HepG2 (cell line): ENCODE data around the gene CLASP1. TPM values are rescaled to one million over a fixed set of nuclear protein-coding genes. Genes with fewer than 3 reads are reported as not detected.

Source experiments
- ATAC-seq: fragments of 200-7000 bp; cut with Tn5 transposase; 3 replicates; pipeline ENCODE4 v1.9.1; 2020; ENCODE audit warnings: mild to moderate bottlenecking, moderate library complexity
- BruUV-seq: library from RNA; stranded (reverse); fragments of 400-500 nt; replicated peaks from 2 replicates; lab custom pipeline; 2021; lab: Mats Ljungman, UMichigan
- CTCF ChIA-PET: fragments of 300-600 bp; formaldehyde crosslinking; extraction: SDS; loops from one replicate; lab custom pipeline; 2021; ENCODE audit warnings: low total read pairs, inconsistent platforms, low intra/inter-chr PET ratio; lab: Yijun Ruan, JAX
- POLR2A ChIA-PET: fragments of 350-600 bp; sonication (Branson Sonifier 250); formaldehyde crosslinking; loops from one replicate; lab custom pipeline; 2020; ENCODE audit warnings: antibody characterized with exemption, inconsistent platforms; lab: Yijun Ruan, JAX
- DNase-seq: peaks from one replicate; pipeline ENCODE4 v3.0.0-alpha.2; 2015; ENCODE audit warnings: low spot score
- FAIRE-seq: peaks from 3 replicates; lab custom pipeline; 2011; peaks lifted over from hg19 to GRCh38; lab: Jason Lieb, UNC
- H2AFZ ChIP-seq: one replicate; pipeline ENCODE4 v1.6.1; 2011; ENCODE audit warnings: low read length, inconsistent platforms
- H3K27ac ChIP-seq: fragments of 300-600 bp; 3 replicates; pipeline ENCODE4 v1.8.0; 2011; ENCODE audit warnings: mixed run types, mild to moderate bottlenecking, mixed read lengths, low read length, inconsistent platforms; ENCODE audit not compliant: insufficient read depth; ENCODE audit errors: extremely low read length
- H3K27me3 ChIP-seq, 2 experiments: fragments of 200-600 bp in 1 of 2; 2 replicates in 1 of 2; 3 replicates in 1 of 2; pipeline versions ENCODE4 v1.6.0 to v1.8.0; 2011; ENCODE audit warnings: low read length in 2 of 2, mild to moderate bottlenecking in 2 of 2, moderate library complexity in 2 of 2, inconsistent platforms in 1 of 2; ENCODE audit not compliant: insufficient read depth in 2 of 2, control insufficient read depth in 1 of 2
- H3K36me3 ChIP-seq, 2 experiments: fragments of 200-600 bp in 1 of 2; replicated peaks in 1 of 2; 2 replicates in 1 of 2; 3 replicates in 1 of 2; pipeline versions ENCODE4 v1.5.1 to v1.8.0; 2011; ENCODE audit warnings: low read length in 2 of 2, inconsistent platforms in 1 of 2; ENCODE audit not compliant: insufficient read depth in 2 of 2, control insufficient read depth in 1 of 2
- H3K4me1 ChIP-seq: 2 replicates; pipeline ENCODE4 v1.5.1; 2012; ENCODE audit warnings: low read length, inconsistent platforms; ENCODE audit not compliant: insufficient read depth
- H3K4me2 ChIP-seq: 2 replicates; pipeline ENCODE4 v1.6.0; 2011; ENCODE audit warnings: low read depth, low read length, inconsistent platforms
- H3K4me3 ChIP-seq, 3 experiments: fragments of 200-600 bp in 1 of 3; sonication (generic), shearing (Covaris generic) in 1 of 3; replicated peaks in 1 of 3; 2 replicates each; pipeline ENCODE4 v1.5.1; 2011 to 2016; ENCODE audit warnings: low read length in 3 of 3, inconsistent platforms in 2 of 3, low read depth in 2 of 3, mild to moderate bottlenecking in 2 of 3, control low read depth in 1 of 3, mixed read lengths in 1 of 3; ENCODE audit not compliant: insufficient read depth in 1 of 3
- H3K79me2 ChIP-seq: one replicate; pipeline ENCODE4 v1.6.1; 2011; ENCODE audit warnings: low read length, inconsistent platforms; ENCODE audit not compliant: insufficient read depth
- H3K9ac ChIP-seq: 2 replicates; pipeline ENCODE4 v1.6.0; 2011; ENCODE audit warnings: mild to moderate bottlenecking, low read depth, low read length, inconsistent platforms; ENCODE audit not compliant: insufficient read depth
- H3K9me3 ChIP-seq: 2 replicates; pipeline ENCODE4 v1.5.1; 2012; ENCODE audit warnings: mild to moderate bottlenecking, low read length
- H4K20me1 ChIP-seq: 2 replicates; pipeline ENCODE4 v1.6.0; 2011; ENCODE audit warnings: inconsistent platforms, mild to moderate bottlenecking, low read length, moderate library complexity; ENCODE audit not compliant: insufficient read depth
- BORCS8-MEF2B ChIP-seq: sonication (generic); formaldehyde crosslinking; IDR thresholded peaks from 2 replicates; pipeline ENCODE4 v1.8.0; 2022; ENCODE audit warnings: mild to moderate bottlenecking, missing genetic modification reagents
- DMAP1 ChIP-seq: IDR thresholded peaks from 2 replicates; pipeline ENCODE4 v1.6.1; 2016
- FOXM1 ChIP-seq: sonication (generic); formaldehyde crosslinking; IDR thresholded peaks from 2 replicates; pipeline ENCODE4 v1.5.0; 2020; ENCODE audit warnings: missing genetic modification reagents
- HNF4G ChIP-seq, 2 experiments: sonication (generic) in 1 of 2; formaldehyde crosslinking in 1 of 2; IDR thresholded peaks; 2 replicates each; pipeline versions ENCODE4 v1.4.0 to v1.6.1; 2011 to 2020; ENCODE audit warnings: borderline replicate concordance in 2 of 2, low read depth in 2 of 2, mild to moderate bottlenecking in 2 of 2, low read length in 1 of 2, missing genetic modification reagents in 1 of 2, moderate library complexity in 1 of 2
- KDM5A ChIP-seq: fragments of 200-600 bp; sonication (generic); IDR thresholded peaks from 2 replicates; pipeline ENCODE4 v1.7.0; 2018; ENCODE audit warnings: antibody characterized with exemption, mild to moderate bottlenecking, low read length, borderline replicate concordance
- MBNL3 ChIP-seq: fragments of 250-450 bp; sonication (Bioruptor Pico); conservative IDR thresholded peaks from 2 replicates; pipeline ENCODE4 v1.8.0; 2022; ENCODE audit warnings: mild to moderate bottlenecking, inconsistent platforms
- MTF1 ChIP-seq: sonication (generic); formaldehyde crosslinking; IDR thresholded peaks from 2 replicates; pipeline ENCODE4 v1.5.0; 2020; ENCODE audit warnings: missing genetic modification reagents
- NFRKB ChIP-seq: fragments of 450-650 bp; IDR thresholded peaks from 2 replicates; pipeline ENCODE4 v1.6.1; 2017
- RFX1 ChIP-seq: fragments of 450-650 bp; IDR thresholded peaks from 2 replicates; pipeline ENCODE4 v1.6.1; 2017
- SMAD9 ChIP-seq: sonication (generic); formaldehyde crosslinking; IDR thresholded peaks from 2 replicates; pipeline ENCODE4 v1.5.1; 2020; ENCODE audit warnings: mild to moderate bottlenecking, missing genetic modification reagents
- SMARCC2 ChIP-seq: fragments of 450-650 bp; IDR thresholded peaks from 2 replicates; pipeline ENCODE4 v1.6.1; 2017; ENCODE audit warnings: antibody characterized with exemption, mild to moderate bottlenecking
- SNAI1 ChIP-seq: sonication (generic); formaldehyde crosslinking; IDR thresholded peaks from 2 replicates; pipeline ENCODE4 v1.5.0; 2020; ENCODE audit warnings: mild to moderate bottlenecking, missing genetic modification reagents, borderline replicate concordance
- TGIF2 ChIP-seq: IDR thresholded peaks from 2 replicates; pipeline ENCODE4 v1.6.1; 2016; ENCODE audit warnings: control low read depth, missing compliant biosample characterization
- ZNF235 ChIP-seq: sonication (generic); formaldehyde crosslinking; IDR thresholded peaks from 2 replicates; pipeline ENCODE4 v1.8.1; 2023; ENCODE audit warnings: mild to moderate bottlenecking, missing genetic modification reagents, borderline replicate concordance
- ZNF350 ChIP-seq: sonication (generic); formaldehyde crosslinking; IDR thresholded peaks from 2 replicates; pipeline ENCODE4 v1.4.0; 2020; ENCODE audit warnings: mild to moderate bottlenecking, low read depth, missing genetic modification reagents, borderline replicate concordance
- ZNF556 ChIP-seq: sonication (generic); formaldehyde crosslinking; IDR thresholded peaks from 2 replicates; pipeline ENCODE4 v1.4.0; 2020; ENCODE audit warnings: mild to moderate bottlenecking, missing genetic modification reagents, borderline replicate concordance
- ZNF644 ChIP-seq: IDR thresholded peaks from 2 replicates; pipeline ENCODE4 v1.6.1; 2016; ENCODE audit warnings: low read depth
- in situ Hi-C: cut with HindIII; loops from 2 replicates; pipeline ENCODE4 v1.10.0; 2017; ENCODE audit warnings: low pct_unique_long_range_greater_than_20kb; ENCODE audit not compliant: extremely low pct_ligation_motif_present
- intact Hi-C: fragments of 100-400 bp; cut with micrococcal nuclease; formaldehyde crosslinking; loops from one replicate; pipeline ENCODE4 v1.10.0; 2022; ENCODE audit not compliant: unreplicated experiment
- polyA plus RNA-seq, 8 experiments: library from polyadenylated mRNA; depleted of rRNA in 3 of 8; stranded (reverse) in 7 of 8; unstranded in 1 of 8; fragments of >200 nt; fragmentation: Illumina TruSeq in 4 of 8; extraction: Trizol in 4 of 8; gene quantifications; 2 replicates each; pipeline versions ENCODE4 v1.2.1 to v1.2.3, GENCODE V29; 2011 to 2016; ENCODE audit warnings: low read depth in 4 of 8, missing spikeins in 1 of 8, mixed read lengths in 1 of 8; ENCODE audit not compliant: insufficient read depth in 1 of 8
- total RNA-seq, 5 experiments: library from RNA; depleted of rRNA; stranded (reverse); fragments of >200 nt; fragmentation: Illumina TruSeq; extraction: Trizol; gene quantifications; 2 replicates each; pipeline ENCODE4 v1.2.3, GENCODE V29; 2016; ENCODE audit warnings: low read depth in 1 of 5
- TF ChIP-seq, protein P1 (sequence below): sonication (generic); formaldehyde crosslinking; IDR thresholded peaks from 2 replicates; pipeline ENCODE4 v1.8.0; 2022; ENCODE audit warnings: missing genetic modification reagents, mild to moderate bottlenecking, moderate library complexity, borderline replicate concordance
- TF ChIP-seq, protein P2 (sequence below): sonication (generic); formaldehyde crosslinking; IDR thresholded peaks from 2 replicates; pipeline ENCODE4 v1.8.0; 2022; ENCODE audit warnings: missing genetic modification reagents, low read depth, mild to moderate bottlenecking, borderline replicate concordance
- TF ChIP-seq, protein P3 (sequence below): sonication (generic); formaldehyde crosslinking; IDR thresholded peaks from 2 replicates; pipeline ENCODE4 v1.4.0; 2020; ENCODE audit warnings: low read depth, mild to moderate bottlenecking, missing genetic modification reagents

The CLASP1 gene
- total and polyA plus RNA-seq, 2 of the 13 experiments (the other 11 are each of a cell fraction or from before 2014, with no cell fraction given) = 11.7 to 47.9 TPM

DNA sequence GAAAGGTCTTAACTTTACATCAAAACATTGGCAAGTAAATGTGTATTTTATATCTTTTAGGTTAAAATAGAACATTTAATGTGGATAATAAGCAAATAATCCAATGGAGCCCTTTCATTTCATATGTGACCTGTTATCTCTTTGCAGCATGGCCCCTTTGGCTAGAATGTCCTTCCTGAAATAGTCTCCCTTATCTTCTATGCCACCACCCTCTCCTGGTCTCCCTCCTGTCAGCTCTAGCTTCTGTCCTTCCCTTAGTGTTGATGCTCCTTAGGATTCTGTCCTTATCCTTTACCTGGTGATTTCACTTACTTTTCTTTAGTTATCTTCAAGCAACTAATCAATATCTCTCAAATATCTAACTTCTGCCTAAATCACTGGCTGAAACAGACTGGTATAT, 277.2 kb downstream of the CLASP1 start:
- Histone ChIP-seq H3K27ac (no peak overlapping the region), H3K27me3 (no peaks in the 10 kb centered on the region), H3K4me2 (no peak overlapping the region), H2AFZ (no peak overlapping the region), H3K4me3 (no peak overlapping the region), H3K36me3 (peaks cover 19 to 45% of the 10 kb centered on the region in 2 experiments), H3K9me3 (no peaks in the 10 kb centered on the region), H3K9ac (no peak overlapping the region), H3K4me1 (peaks cover 17% of the 10 kb centered on the region), H3K79me2 (no peaks in the 10 kb centered on the region), H4K20me1 (no peaks in the 10 kb centered on the region)
- in situ Hi-C loops = no loop called here
- no TSS peak for BruUV-seq
- ChIA-PET POLR2A (no interaction called here), CTCF (no interaction called here)
- FAIRE-seq (no peak), DNase-seq (no peak), ATAC-seq (no peak)
- intact Hi-C loops = no loop called here
- TF ChIP-seq ZNF644 = no peak
- TF ChIP-seq, protein P1, sequence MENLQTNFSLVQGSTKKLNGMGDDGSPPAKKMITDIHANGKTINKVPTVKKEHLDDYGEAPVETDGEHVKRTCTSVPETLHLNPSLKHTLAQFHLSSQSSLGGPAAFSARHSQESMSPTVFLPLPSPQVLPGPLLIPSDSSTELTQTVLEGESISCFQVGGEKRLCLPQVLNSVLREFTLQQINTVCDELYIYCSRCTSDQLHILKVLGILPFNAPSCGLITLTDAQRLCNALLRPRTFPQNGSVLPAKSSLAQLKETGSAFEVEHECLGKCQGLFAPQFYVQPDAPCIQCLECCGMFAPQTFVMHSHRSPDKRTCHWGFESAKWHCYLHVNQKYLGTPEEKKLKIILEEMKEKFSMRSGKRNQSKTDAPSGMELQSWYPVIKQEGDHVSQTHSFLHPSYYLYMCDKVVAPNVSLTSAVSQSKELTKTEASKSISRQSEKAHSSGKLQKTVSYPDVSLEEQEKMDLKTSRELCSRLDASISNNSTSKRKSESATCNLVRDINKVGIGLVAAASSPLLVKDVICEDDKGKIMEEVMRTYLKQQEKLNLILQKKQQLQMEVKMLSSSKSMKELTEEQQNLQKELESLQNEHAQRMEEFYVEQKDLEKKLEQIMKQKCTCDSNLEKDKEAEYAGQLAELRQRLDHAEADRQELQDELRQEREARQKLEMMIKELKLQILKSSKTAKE (CRISPR knock-in tag) = no peak
- no peak for TF ChIP-seq MTF1 (CRISPR knock-in tag)
- TF ChIP-seq ZNF350 (CRISPR knock-in tag) = no peak
- TF ChIP-seq, protein P2, sequence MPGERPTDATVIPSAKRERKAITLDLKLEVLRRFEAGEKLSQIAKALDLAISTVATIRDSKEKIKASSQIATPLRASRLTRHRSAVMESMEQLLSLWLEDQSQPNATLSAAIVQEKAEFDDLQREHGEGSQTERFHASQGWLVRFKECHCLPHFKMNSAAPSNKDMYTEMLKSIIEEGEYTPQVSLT (CRISPR knock-in tag) = no peak
- TF ChIP-seq ZNF556 (CRISPR knock-in tag) = no peak
- no peak for TF ChIP-seq FOXM1
- TF ChIP-seq SNAI1 (CRISPR knock-in tag) = no peak
- TF ChIP-seq KDM5A = no peak
- TF ChIP-seq DMAP1 (CRISPR knock-in tag) = no peak
- TF ChIP-seq SMARCC2 = no peak
- no peak for TF ChIP-seq BORCS8-MEF2B (CRISPR knock-in tag)
- TF ChIP-seq SMAD9 = no peak
- TF ChIP-seq MBNL3 = no peak
- TF ChIP-seq HNF4G (IDR thresholded peaks at IDR 0.05; ENCODE audit: borderline replicate concordance, low read depth, low read length) = no peak
- TF ChIP-seq HNF4G (CRISPR knock-in tag; IDR thresholded peaks at IDR 0.05; ENCODE audit: borderline replicate concordance, low read depth) = no peak
- TF ChIP-seq, protein P3, sequence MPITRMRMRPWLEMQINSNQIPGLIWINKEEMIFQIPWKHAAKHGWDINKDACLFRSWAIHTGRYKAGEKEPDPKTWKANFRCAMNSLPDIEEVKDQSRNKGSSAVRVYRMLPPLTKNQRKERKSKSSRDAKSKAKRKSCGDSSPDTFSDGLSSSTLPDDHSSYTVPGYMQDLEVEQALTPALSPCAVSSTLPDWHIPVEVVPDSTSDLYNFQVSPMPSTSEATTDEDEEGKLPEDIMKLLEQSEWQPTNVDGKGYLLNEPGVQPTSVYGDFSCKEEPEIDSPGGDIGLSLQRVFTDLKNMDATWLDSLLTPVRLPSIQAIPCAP = no peak
- no peak for TF ChIP-seq ZNF235 (CRISPR knock-in tag)
- TF ChIP-seq TGIF2 (CRISPR knock-in tag) = no peak
- no peak for TF ChIP-seq RFX1
- TF ChIP-seq NFRKB = no peak
- TF ChIP-seq, all 625 proteins: peak for 0
